Cardiac septum (tissue), 1 donor: ENCODE measurements around the gene KRT13. TPM values are rescaled to one million over a fixed set of nuclear protein-coding genes. Genes with fewer than 3 reads are reported as not detected.

Experiments used
- DNase-seq: peaks from one replicate; pipeline ENCODE4 v3.0.0-alpha.2; 2020; ENCODE audit warnings: low spot score
- intact Hi-C: fragments of 100-400 bp; cut with DNase I; formaldehyde crosslinking; loops from one replicate; pipeline ENCODE4 v1.14.0; 2022
- total RNA-seq: library from RNA; stranded (reverse); fragmentation: NEBNext Ultra II Directional; extraction: Animal tissue kit (Norgen Biotek cat#: 25700); gene quantifications from one replicate; pipeline ENCODE4 v1.2.1, GENCODE V29; 2021
- donor health status: DM: no; HTN: no; CAD: no.

Gene KRT13
- total RNA-seq, 1 donor from 2014 or later = not detected

DNA sequence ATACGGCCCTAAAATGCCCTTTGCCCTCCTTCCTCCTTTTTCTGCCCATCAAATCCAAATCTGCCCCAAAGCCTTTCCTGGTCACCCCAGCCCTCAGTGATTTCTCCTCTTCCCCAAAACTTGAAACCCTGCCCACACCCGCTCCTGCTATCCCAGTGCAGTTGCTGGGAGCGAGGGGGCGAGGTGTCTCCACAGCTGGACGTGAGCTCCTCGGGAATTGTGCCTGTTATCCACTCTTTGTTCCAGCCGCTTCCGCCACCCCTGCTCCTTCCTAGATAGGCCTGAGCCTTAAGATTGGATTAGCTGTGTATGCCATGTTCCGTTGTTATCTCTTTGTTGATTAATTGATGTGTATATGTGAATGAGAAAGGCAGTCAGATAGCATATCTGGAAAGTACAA lies 21.9 kb downstream of the KRT13 start:
- intact Hi-C loops = no loop called here

DNA sequence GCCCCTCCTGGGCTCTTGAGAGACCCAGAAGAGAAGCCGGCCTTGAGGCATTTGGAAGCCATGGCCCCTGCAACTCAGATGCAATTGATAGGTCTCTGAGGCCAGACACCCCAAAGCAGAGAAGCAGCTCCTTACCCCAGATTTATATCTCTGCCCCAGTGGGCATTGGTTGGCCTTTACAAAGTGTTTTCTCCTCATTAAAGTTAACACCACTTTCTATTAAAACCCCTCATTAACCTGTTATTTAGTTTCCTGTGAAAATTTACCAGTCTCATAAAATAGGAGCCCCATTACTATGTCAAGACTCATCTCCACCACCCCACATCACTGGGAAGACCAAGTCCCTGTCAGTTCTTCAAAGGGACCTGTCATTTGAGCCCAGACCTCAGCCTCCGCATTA lies 24.4 kb downstream of the KRT13 start, which contains the start of gene KRT35:
TSS of gene KRT35 (minus strand) at position 116 of the 400 bp plus-strand sequence. CDS start at position 62, 54 bp downstream.
- intact Hi-C loops = no loop called here
- no peak for DNase-seq

More for the DNA sequence above, 21.9 kb downstream of the KRT13 start:
- DNase-seq = no peak

DNA sequence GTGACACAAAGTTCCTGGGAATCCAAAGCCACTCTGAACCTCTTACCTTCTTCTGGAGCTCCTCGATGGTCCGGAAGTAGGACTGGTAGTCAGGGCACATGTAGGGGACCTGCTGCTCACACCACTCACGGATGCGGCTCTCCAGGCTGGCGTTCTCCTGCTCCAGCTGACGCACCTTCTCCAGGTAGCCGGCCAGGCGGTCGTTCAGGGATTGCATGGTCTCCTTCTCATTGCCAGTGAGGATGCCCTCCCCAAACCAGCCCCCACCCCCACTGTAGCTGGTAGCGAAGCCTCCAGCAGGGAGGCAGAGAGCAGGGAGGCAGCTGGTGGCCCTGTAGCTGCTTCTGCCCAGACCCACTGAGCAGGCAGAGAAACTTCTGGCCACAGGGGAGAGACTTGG lies 24.8 kb downstream of the KRT13 start:
- intact Hi-C loops = no loop called here
- no peak for DNase-seq

DNA sequence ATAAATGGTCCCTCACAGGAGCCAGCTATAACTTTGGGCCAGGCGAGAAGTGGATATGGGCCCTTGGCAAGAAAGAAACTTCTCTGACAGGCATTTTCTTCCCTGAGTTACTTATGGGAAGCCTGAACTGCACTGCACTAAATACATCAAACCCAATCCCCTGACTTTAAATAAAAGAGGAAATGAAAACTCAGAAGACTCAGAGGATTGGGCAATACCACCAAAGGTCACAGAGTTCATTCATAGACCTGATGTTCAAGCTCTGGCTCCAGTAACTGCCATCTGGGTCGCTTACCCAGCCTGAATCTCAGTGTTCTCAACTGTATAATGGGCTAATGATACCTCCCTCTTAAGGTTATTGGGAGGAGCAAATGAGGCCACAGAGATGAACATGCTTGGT lies 25.3 kb downstream of the KRT13 start:
- no peak for DNase-seq
- intact Hi-C loops = no loop called here

DNA sequence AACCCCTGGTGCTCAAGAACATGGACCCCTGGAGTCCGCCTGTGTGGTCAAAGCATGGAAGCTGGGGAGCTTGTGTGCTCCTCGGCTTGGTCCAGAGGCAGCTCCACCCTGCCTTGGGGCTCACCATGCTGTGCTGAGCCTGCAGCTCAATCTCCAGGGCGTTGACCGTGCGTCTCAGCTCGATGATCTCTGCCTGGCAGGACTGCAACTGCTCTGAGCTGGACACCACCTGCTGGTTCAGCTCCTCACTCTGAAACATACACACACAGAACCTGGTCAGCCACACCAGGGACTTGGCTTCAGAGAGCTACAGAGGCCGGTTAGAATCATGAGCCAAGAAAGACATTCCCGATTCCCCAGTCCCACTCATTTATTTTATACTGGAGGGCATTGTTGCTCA lies 27.2 kb downstream of the KRT13 start:
- DNase-seq = no peak
- intact Hi-C loops = no loop called here

DNA sequence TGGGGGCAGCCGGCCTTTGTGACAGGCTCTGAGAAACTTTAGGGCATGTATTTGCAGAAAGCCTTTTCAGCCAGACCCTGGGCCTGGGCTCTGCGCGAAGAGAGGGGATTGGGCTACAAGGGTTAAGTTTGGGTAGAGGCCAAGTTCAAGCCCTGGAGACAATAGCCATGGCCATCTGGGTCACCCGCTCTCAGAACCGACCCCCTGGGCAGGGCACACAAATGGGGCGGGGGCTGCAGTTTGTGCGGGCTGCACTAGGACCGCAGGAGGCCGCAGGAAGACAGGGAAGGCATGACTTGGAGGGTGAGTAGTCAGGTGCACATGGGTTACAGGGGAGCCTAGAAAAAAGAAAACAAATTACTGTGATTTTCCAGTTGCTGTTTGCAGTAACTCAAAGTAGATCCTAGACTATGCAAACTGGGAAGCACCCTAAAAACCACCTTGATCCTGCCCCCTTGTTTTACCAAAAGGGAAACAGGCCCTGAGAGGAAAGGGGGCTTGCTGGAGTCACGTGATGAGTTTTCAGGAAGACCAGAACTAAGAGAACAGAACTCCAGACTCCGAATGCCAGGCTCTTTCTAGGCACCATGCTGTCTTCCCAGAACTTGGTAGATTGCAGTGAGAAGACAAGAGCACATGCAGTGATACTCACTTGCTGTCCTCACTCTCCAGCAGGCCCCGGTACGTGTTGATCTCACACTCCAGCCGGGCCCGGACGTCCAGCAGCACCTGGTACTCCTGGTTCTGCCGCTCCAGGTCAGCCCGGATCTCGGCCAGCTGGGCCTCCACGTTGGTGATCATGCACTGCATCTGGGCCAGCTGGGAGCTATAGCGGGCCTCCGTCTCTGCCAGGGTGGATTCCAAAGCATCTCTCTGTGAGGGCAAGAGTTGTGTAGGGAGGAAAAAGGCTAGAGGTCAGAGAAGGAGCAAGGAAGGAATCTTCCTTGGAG lies 28.3 kb downstream of the KRT13 start:
- DNase-seq = no peak
- intact Hi-C loops = no loop called here

DNA sequence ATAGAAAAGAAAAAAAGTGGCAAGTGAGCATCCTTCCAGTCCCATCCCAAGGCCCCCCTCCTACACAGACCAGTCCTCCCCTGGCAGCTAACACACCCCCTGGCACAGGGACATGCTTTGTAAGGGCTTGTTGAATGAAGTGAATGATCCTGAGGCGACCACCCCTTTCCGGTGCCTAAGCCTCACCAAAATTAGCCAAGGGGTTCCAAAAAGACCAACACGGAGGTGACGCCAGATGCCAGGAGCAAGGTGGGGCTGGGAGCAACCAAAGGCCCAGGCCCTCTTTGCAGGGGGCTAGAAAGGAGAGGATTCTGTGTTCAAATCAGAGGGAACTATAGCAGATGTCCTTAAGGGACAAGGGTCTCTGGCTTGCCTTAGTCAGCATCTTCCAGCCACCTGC lies 30.0 kb downstream of the KRT13 start:
- intact Hi-C loops = no loop called here
- no peak for DNase-seq

DNA sequence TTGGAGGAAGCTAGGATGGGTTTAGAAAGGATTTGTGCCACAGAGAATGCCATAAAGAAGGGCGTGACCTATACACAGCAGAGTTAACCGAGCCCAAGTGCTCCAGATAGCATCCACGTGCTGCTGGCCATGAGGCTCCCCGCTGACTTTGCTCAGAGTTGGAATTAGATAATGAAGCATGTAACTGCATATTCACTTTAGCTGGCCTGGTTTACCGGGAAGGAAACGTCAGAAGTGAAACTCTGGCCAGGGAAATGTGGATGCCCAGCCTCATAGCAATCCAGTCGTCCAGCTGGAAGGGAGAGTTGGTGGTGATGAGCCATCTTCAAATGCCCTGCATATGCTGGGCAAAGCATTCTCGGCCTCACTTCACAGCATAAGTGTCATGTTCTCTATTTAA lies 30.5 kb downstream of the KRT13 start:
- DNase-seq = no peak

DNA sequence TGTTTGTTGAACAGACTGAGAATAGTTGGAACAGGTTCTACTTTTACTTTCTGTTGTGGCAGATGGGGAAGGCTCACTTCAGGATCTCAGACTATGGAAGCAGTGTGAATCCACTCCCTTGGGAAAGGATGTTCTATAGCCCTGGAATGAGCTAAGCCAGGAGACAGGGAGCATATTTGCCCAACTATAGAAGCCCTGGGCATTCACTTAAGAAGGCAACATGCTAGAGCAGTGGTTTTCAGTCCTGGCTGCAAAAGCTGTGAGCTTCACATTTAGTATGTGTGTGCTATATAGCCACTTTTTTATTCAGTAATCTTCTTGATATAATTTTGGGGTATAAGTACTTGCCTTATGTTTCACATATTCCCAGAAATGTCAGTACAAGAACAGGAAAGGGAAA lies 37.1 kb downstream of the KRT13 start:
- intact Hi-C loops = no loop called here
- no peak for DNase-seq

More for the DNA sequence above, 30.5 kb downstream of the KRT13 start:
- intact Hi-C loops = no loop called here

DNA sequence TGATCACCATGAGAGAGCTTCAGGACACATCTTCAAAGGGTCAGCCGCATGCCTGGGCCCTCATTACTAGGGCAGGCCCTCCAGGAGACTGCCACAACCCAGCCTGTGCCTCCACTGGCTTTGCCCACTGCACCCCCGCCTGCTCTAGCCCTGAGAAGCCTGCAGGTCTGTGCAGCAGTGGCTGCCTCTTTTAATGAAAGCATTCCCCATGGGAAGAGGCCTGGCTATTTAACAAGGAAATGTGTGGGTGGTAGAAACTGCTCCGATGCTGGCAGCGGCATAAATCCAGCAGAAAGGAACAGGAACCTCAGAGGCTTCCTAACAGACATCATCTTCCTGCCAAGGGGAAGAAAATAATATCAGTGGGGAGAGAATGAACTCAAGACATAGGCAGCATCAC lies 37.9 kb downstream of the KRT13 start:
- intact Hi-C loops = no loop called here
- DNase-seq = no peak

DNA sequence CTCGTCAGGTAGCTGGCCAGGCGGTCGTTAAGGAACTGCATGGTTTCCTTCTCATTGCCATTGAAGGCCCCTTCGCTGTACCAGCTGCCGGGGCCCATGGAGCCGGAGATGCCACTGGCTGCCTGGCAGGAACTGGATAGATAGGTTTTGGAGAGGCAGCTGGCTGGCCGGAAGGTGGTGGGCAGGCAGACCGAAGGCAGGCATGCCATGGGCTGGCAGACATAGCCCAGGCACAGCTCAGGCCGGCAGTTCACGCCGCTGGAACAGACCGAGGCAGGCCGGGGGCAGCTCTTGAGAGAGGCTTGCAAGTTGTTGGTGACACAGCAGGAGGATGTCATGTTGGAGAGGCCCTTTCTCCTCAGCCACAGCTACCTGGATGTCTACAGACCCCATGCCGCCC lies 38.4 kb downstream of the KRT13 start, which contains the start of gene KRT32:
TSS of gene KRT32 (minus strand) at position 399 of the 400 bp plus-strand sequence. CDS start at position 338, 61 bp downstream.
- DNase-seq = no peak
- intact Hi-C loops = no loop called here

DNA sequence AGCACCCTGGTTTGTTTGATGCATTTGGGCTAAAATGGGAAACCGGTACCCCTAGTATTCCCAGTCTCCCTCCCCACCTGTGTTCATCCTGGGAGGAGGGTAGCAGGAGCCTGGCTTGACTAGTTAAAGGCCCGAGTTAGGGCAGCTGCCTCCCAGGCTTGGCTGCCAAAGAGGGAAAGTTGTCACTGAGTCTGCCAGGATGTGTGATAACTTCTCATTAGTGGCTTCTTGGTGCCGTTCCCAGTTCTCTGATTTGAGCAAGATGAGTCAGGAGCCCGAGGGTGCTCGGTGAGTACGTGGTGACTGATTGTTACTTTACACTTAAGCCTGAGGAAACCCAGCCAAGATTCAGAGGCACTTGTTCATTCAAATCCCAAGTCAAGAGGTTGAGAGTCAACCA lies 40.7 kb downstream of the KRT13 start:
- intact Hi-C loops = loop anchor here (2.0 kb wide), 1 partner anchor 162 kb away; the partner anchor contains the start of gene KRTAP29-1
- no peak for DNase-seq

DNA sequence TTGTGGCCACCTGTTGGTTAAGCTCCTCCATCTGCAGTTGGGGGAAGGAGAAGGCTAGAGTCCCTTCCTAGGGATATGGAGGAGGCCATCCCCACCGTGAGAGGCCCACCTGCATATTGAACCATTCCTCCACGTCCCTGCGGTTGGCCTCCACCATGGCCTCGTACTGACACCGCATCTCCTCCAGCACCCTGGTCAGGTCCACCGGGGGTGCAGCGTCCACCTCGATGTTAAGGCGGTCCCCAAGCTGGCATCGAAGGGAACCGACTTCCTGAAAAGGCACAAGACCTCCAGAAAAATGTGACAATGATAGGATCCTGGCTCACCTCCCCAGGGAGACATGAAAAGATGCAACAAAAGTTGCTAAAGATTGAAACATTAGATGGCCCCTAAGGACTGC lies 41.2 kb downstream of the KRT13 start:
- intact Hi-C loops = loop anchor here (2.0 kb wide), 1 partner anchor 161 kb away; the partner anchor contains the start of gene KRTAP29-1
- no peak for DNase-seq

DNA sequence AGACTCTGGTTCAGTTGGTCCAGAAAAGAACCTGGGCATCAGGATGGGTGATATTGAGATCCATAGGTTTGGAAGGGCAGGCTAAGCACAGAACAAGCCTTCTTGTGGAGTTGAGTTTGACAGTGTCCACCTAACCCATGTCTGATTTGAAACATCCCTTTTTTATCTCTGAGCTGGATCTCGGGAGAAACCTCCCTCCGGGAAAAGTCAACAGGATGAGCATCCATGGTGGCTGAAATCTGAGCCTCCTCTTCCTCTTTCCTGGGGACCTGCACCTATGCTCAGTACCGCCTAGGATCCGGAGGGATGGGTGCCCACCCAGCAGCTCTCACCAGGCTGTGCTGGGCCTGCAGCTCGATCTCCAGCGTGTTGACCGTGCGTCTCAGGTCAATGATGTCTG lies 41.7 kb downstream of the KRT13 start:
- intact Hi-C loops = loop anchor here (2.0 kb wide), 1 partner anchor 161 kb away; the partner anchor contains the start of gene KRTAP29-1
- DNase-seq = no peak

DNA sequence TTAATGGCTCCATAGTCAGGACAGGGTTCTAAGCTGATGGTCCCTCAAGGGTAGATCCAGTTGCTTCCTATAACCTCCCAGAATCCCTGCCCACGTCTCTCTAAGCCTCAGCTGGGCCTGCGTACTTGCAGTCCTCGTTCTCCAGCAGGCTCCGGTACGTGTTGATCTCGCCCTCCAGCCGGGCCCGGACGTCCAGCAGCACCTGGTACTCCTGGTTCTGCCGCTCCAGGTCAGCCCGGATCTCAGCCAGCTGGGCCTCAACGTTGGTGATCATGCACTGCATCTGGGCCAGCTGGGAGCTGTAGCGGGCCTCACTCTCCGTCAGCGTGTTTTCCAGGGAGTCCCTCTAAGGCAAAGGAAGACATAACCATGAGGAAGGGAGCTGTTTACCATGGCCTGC lies 42.7 kb downstream of the KRT13 start:
- intact Hi-C loops = no loop called here
- no peak for DNase-seq

DNA sequence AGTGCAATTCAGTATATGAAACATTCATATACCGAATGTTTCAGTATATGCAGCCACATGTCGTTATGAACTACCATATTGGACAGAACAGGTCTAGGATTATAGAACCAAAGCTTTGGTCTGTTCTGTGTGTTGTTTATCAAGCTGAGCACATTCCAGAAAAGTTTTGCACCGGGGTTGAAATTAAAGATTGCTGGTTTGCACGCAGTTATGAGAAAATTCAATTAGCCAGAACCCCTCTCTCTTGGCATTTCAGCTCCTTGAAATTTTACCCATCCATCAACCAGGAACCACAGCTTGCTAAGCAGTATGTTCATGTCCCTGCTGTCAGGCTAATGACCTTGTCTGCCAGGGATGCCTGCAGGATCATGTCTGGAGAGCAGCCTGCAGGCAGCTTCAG lies 47.7 kb downstream of the KRT13 start:
- intact Hi-C loops = no loop called here
- DNase-seq = no peak

DNA sequence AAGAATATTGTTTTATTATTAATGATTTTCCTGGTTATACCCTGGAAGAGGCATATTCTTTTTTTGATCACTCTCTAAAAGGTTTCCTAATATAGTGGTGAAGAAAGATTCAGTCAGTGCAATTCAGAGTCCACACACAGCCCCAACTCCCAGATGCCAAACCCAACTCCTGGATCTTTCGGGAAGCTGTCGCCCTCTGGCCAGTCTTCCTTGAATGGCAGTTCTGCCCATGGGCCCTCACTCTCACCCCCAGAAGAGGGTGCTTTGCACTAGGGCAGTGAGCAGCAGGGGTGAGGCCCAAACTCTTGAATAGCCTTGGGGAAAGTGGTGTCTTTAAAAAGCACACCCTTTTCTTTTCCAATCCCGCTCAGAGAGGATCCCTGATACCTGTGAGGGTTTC lies 49.2 kb downstream of the KRT13 start:
- intact Hi-C loops = no loop called here
- no peak for DNase-seq

DNA sequence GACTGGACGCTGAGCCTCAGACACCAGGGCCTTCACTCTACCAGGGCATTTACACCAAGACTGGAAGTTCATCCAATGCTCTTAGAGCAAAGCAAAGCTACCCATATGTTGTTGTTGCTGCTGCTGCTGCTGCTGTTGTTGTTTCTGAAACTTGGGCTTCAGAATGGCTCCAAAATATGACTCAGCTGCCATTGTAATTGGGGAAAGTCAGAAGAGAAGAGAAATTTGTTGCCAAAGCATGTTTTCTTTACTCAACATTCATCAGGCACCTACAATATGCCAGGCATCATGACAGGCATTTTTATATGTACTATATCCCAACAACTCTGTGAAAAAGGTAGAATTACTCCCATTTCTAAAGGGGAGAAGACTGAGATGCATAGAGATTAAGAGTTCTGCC lies 50.2 kb downstream of the KRT13 start:
- intact Hi-C loops = no loop called here
- no peak for DNase-seq

DNA sequence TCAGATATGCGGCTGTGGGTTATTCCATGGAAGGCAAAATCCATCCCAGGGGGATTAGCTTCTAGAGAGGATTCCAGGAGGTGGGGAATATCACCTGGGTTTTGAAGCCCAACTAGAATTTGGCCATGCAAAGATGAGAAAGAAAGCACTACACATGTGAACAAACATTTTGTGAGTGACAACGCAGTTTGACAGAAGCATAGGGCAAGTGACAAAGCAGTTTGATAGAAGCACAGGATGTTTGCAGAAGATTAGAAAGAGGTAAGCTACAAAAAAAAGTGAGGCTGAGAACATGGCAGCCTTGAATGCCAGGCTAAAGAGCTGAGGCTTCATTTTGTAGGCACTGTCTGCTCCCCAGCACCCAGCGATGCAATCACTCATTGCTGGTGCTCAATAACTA lies 52.3 kb downstream of the KRT13 start:
- intact Hi-C loops = no loop called here

DNA sequence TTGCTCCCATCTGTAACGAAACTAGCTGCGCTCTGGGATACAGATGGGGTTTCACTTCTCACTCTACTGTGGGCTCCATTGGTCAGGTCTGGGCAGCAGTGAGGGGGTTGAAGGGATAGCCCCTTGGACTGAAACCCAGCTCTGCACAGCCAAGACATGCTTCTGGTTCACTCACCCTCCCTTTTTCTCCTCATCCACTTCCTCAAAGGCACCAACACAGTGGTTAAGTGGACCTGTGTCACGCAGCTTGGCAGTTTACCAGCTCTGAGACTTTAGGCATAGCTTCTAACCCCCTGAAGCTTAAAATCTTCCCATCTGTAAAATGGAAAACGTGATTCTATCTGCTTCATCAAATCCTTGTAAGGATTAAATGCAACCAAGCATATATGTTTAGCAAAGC lies 53.1 kb downstream of the KRT13 start:
- DNase-seq = no peak
- intact Hi-C loops = no loop called here

More for the DNA sequence above, 52.3 kb downstream of the KRT13 start:
- no peak for DNase-seq

DNA sequence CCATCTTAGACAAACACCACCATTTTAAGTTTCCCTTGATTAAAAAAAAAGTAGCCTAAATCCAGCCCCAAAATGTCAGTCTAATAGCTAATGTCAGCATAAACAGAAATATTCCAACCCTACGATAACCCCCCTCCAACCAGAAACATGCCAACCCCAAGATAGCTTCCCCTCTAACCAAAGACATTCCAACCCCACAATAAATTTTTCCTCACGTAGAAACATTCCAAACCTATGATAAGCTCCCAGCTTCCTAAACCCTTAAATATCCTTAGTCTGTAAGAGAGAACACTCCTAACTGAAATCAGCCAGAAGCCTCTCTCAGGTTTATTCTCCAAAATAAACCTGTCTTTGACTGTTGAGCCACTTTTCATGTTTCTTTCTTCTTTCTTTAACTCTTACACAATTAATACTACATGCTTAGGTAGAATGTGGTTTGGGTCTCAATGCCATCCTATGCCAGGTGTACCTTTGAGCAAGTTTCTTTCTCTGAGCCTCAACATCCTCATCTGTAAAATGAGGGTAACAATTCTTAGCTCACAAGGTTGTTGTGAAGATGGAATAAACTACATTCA lies 54.2 kb downstream of the KRT13 start:
- intact Hi-C loops = no loop called here
- DNase-seq = no peak
